Measurements from ENCODE around the gene LIPG.
A peak's percentile ranks its signal among the peaks of the same experiment; 100 is the strongest.
"Not testable (repeated sequence)": the region's sequence is repeated elsewhere in the genome, so short reads cannot be mapped to it uniquely, and the experiment has no call there.

The LIPG gene

DNA sequence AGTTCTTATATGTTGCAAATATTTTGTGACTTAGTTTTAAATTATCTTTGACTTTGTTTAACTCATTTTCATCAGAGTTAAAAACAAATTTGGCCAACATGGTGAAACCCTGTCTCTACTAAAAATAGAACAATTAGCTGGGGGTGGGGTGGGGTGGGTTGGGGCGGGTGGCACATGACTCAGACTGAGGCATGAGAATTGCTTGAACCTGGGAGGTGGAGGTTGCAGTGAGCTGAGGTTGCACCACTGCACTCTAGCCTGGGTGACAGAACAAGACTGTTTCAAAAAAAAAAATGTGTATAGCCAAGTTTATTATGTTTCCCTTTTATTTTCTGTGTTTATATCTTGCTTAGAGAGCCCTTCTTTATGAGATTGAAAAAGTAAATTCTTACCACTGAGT lies 14.2 kb upstream of the LIPG start:
- DNase-seq: no peak

- no peak for DNase-seq
These were observed 13.6 kb upstream of the LIPG start for GRCh38 chr18:49548229-49548636.

DNA sequence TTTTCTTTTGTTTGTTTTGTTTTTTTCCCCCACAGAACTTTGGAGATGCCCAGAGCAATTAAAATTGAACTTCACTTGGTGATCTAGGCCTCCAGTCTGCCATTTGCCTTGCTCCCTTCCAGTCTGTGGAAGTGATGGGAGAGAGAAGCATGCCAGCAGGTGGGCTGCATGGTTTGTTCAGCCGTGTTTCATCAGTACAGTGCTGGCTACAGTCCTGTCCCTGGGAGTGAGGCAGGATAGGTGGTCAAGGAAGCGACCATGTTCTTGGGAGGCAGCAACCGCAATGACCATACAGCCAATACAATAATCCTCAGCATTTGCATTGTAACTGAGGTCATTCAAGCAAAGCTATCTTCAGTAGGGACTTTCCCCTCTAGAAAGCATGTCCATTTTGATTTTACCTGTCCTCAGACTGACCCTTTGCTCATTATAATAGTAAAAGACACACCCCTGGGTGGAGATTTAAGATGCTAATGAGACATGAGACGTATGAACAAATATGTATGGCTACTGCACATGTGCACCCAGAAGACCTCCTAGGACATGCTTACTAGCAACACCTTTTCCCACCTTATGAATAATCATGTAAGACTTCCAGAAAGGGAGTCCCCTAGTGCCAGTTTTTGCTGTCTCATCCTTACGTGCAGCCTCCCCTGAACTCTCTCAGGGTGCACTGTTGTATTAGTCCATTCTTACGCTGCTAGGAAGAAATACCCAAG lies 11.1 kb upstream of the LIPG start:
- DNase-seq: no peak

GRCh38 chr18:49553003-49553402 lies 8.9 kb upstream of the LIPG start:
- no peak for DNase-seq

DNA sequence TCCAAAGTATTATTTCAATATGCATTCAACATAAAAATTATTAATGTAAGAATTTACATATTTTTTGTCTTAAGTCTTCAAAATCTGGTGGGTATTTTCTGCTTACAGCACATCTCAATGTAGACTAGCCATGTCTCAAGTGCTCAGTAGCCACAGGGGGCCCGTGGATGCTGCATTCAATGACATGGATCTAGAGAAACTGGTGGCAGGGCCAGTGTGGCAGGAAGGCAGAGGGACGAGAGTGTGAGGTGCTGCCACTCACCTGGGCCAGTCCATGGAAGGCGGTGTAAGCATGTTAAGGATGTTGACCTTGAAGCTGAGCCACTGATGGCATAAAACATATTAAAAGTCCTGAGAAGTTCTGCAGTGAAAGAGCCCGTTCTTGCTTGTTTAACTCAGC lies 6.2 kb upstream of the LIPG start:
- no peak for DNase-seq

- DNase-seq: no peak
These were observed 3.5 kb upstream of the LIPG start for GRCh38 chr18:49558356-49558755.

- DNase-seq: peak; percentile 62
These were observed 2.4 kb upstream of the LIPG start for GRCh38 chr18:49559326-49559931.

DNA sequence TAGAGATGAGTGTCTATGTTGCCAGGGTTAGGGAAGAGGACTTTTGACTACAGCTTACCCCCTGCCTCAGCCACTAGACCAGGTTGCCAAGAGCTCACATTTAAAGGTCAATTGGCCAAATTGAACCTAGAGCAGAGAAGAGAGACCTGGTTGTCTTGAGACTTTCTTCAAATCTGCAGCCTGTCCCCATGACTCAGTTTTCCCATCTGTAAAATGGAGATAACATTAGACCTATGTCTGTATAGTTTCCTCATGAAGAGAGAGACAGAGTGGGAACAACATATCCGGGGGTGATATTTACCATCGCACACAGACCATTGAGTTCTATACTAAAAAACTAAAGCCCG lies 1.6 kb upstream of the LIPG start:
- DNase-seq: no peak

- peak; percentile 61 for DNase-seq
These were observed 1.1 kb upstream of the LIPG start for GRCh38 chr18:49560624-49561288.

DNA sequence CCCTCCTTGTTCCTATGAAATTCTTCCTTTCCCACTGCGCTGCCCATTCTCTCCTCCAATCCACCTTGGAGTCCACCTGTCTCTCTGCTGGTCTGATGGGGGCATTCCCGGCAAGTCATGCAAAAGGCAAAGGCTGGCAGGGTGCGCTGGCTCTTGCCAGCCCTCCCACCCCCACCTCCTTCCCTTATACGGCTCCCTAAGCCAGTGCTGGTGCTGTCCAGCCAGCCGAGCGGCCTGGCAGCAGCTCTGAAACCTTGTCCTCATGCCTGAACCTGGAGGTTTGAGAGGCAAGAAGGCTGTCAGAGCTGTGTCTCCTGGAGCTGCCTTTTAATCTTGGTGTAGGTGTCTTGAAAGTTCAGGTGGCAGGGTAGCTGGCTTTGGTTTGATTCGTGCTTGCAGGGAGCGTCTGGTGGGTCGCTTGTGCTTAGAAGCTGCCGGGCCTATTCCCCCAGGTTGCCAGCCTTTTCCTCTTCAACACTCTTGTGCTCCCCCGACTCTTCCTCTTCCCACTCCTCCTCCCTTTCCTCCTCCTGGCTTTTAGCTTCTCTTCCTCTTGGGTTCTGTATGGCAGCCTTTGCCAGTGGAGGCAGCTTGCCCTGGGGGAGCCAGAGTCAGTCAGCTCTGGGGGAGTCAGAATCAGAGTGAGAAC lies 748 bp downstream of the LIPG start:
- no peak for DNase-seq

- no peak for DNase-seq
These were observed 1.3 kb downstream of the LIPG start for GRCh38 chr18:49563130-49563540.

DNA sequence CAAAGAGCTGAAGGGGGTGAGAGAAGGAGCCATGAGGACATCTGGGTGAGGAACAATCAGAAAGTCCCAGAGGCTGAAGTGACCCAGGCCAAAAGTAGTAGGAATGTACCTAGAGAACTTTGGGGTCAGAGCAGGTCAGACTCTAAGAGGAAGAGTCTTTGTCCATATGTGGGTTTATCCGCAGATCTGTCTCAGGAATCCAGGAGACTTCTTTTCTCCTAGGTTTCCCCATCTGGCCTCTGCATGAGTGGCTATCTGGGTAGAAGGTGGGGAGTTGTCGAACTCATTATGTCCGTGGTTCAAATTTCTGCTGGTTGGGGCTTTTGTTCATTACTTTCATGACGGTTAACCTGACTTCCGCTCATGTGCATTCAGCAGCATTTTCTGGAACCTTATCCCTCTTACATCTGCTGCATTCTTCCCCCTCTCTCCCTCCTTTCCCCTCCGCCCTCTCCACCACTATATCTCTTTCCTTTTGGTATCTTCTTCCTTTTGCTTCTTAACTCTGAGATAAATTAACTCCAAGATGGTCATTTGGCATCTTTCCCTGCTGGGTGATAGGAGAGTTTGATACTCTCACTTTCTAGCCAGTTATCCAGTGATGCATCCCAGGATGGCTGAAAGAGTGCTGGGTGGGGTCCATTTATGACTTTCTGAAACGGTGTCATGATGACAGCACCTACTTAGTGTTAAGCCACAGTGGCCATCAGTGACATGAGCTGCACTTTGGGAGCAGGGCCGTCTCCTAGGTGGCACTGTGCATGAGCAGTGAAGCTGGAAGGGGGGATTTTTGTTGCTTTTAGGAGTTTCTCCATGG lies 2.1 kb downstream of the LIPG start:
- no peak for DNase-seq

DNA sequence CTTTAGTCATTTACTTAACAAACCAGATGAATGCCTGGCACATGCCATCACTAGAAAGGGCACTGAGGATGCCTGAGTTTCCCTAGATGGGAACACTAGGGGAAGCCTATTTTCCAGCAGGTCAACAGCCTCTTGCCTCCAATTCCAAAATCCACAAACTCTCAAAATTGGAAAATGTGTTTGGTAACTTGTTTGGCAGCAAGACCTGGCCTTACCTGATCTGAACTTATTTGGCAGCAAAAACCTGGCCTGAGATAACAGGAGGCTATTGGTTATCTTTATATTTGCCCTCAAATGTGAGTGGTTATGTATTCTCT lies 2.6 kb downstream of the LIPG start:
- no peak for DNase-seq

- no peak for DNase-seq
These were observed 3.2 kb downstream of the LIPG start for GRCh38 chr18:49565101-49565500.

DNA sequence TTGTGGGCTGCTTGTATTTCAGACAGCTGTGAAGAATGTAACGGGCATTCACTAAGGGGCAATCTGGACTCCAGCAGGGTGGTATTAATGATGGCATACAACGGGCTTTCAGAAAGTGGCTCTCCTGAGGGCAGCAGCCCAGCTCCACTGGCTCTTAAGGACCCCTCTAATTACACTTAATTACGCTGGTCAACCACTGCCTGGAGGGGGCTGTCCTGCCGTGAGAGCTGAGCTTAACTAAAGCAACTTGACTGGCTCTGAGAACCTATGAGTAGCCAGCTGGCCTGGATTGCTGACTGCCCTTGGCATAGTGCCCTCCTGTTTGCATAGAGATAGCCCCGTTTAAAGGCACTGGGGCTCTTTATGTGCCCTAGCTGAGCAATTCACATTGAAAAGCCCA lies 3.8 kb downstream of the LIPG start:
- DNase-seq: peak; percentile 94

DNA sequence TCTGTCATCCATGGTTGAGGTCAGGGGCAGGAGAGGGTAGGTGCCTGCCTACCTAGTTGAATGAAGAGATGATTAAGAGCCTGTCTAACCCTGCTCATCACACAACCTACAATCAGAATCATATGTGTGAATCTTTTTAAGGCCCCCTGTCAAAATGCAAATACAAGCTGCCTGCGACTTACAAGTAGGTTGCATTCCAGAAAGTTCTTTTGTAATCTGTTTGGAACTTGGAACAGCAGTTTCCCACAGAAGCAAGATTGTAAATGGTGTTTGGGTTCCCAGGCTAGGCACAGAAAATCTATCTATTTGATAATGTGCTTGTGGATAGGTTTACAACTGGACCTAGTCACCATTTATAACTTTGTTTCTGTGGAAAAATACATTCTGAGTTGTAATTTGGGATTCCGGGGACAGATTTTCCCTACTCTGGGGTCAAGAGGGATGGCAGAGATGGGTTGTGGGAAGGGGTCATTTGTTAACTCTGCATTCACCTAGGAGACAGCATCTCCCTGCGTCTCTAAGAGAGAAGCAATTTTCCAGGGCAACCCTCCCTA lies 4.4 kb downstream of the LIPG start:
- DNase-seq: no peak

DNA sequence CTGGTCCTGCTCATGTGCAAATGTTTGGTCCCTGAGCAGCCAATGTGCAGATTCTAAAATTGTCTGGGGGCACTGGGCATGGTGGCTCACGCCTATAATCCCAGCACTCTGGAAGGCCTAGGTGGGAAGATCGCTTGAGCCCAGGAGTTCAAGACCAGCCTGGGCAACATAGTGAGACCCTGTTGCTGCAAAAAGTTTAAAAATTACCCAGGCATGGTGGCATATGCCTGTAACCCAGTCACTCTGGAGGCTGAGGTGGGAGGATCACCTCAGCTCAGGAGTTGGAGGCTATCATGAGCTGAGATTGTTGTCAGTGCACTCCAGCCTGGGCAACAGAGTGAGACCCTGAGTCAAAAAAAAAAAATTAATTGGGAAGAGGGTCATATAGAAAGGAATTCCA lies 5.1 kb downstream of the LIPG start:
- no peak for DNase-seq

GRCh38 chr18:49569724-49570123 lies 7.9 kb downstream of the LIPG start:
- no peak for DNase-seq

- no peak for DNase-seq
These were observed 9.0 kb downstream of the LIPG start for GRCh38 chr18:49570836-49571235.

GRCh38 chr18:49572611-49573345 lies 10.9 kb downstream of the LIPG start:
- DNase-seq: no peak

DNA sequence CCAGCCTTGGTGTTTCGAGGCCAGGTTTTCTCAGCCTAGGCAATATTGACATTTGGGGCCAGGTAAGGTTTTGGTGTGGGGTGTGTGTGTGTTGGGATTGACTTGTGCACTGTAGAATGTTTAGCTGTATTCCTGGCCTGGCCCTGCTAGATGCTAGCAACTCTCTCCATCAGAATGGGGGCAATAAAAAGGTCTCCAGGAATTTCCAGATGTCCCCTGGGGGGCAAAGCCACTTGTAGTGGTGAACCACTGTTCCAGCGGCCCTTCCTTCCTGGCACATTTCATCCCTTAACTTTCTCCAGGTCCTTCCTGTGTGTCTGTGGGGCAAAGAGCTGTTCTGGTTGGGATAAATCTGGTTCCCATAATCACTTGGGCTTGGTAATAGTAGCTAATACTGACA lies 12.0 kb downstream of the LIPG start:
- DNase-seq: no peak

- not testable (repeated sequence) for DNase-seq
These were observed 17.2 kb downstream of the LIPG start for GRCh38 chr18:49579041-49579440.
